Left lung (tissue), 10 donors: ENCODE results near the gene OBSCN. TPM values are rescaled to one million over a fixed set of nuclear protein-coding genes. Genes with fewer than 3 reads are reported as not detected.

ENCODE experiments used
- ATAC-seq: fragments of 200-7000 bp; cut with Tn5 transposase; one replicate; pipeline ENCODE4 v1.9.1; 2020; ENCODE audit warnings: moderate library complexity
- DNase-seq, 4 donors: peaks; one replicate each; pipeline ENCODE4 v3.0.0-alpha.2; 2013 to 2020
- H3K27ac ChIP-seq, 2 donors: fragments of 200-600 bp; sonication (generic) in 1 of 2; one replicate each; pipeline versions ENCODE4 v1.5.0 to v1.8.0; 2020 to 2021
- H3K27me3 ChIP-seq, 2 donors: fragments of 200-600 bp; sonication (generic) in 1 of 2; one replicate each; pipeline versions ENCODE4 v1.5.0 to v1.8.0; 2020 to 2021
- H3K36me3 ChIP-seq, 2 donors: fragments of 200-600 bp; sonication (generic) in 1 of 2; one replicate each; pipeline versions ENCODE4 v1.5.0 to v1.8.0; 2020 to 2021
- H3K4me1 ChIP-seq, 2 donors: fragments of 200-600 bp; one replicate each; pipeline ENCODE4 v1.8.0; 2021
- H3K4me3 ChIP-seq, 2 donors: fragments of 200-600 bp; sonication (generic) in 1 of 2; one replicate each; pipeline versions ENCODE4 v1.5.0 to v1.8.0; 2020 to 2021; ENCODE audit warnings: mild to moderate bottlenecking in 1 of 2
- H3K9me3 ChIP-seq, 2 donors: fragments of 200-600 bp; sonication (generic) in 1 of 2; one replicate each; pipeline versions ENCODE4 v1.5.0 to v1.8.0; 2020 to 2021
- CTCF ChIP-seq, 2 donors: fragments of 200-600 bp; sonication (generic) in 1 of 2; IDR thresholded peaks; one replicate each; pipeline versions ENCODE4 v1.5.0 to v1.8.0; 2021; ENCODE audit warnings: antibody characterized with exemption in 2 of 2
- intact Hi-C, 2 donors: fragments of 100-400 bp; cut with DNase I; formaldehyde crosslinking; loops; one replicate each; pipeline versions ENCODE4 v1.11.2 to v1.14.2; 2022
- polyA plus RNA-seq, 6 donors: library from polyadenylated mRNA; unstranded; fragments of 120-200 nt; gene quantifications; one replicate each; pipeline ENCODE4 v1.2.1, GENCODE V29; 2013; ENCODE audit not compliant: insufficient read length in 6 of 6
- total RNA-seq, 2 donors: library from RNA; stranded (reverse); fragmentation: NEBNext Ultra II Directional; extraction: Animal tissue kit (Norgen Biotek cat#: 25700); gene quantifications; one replicate each; pipeline ENCODE4 v1.2.1, GENCODE V29; 2021
- donor health status: DM: no; HTN: yes; CAD: no.
- donor health status: DM: no; HTN: no; CAD: no.

The OBSCN gene
- total and polyA plus RNA-seq, 8 donors: 20.3 to 69.5 (median 47.5) TPM

- DNase-seq (no peak), ATAC-seq (no peak)
- no peaks in the 10 kb centered on the region for H3K27me3 ChIP-seq
- no peak overlapping the region for H3K27ac ChIP-seq
- H3K9me3 ChIP-seq: peaks cover 0 to 11% of the 10 kb centered on the region in 2 donors
- peaks cover 0 to 12% of the 10 kb centered on the region in 2 donors for H3K36me3 ChIP-seq
- no peak overlapping the region for H3K4me3 ChIP-seq
- intact Hi-C loops: no loop called here
- H3K4me1 ChIP-seq: no peaks in the 10 kb centered on the region
- TF ChIP-seq CTCF (IDR thresholded peaks at IDR 0.05): no peak
Observed at GRCh38 chr1:228262475-228262874, 54.6 kb downstream of the OBSCN start.

- H3K36me3 ChIP-seq: peaks cover 0 to 12% of the 10 kb centered on the region in 2 donors
- no peak for TF ChIP-seq CTCF (IDR thresholded peaks at IDR 0.05)
- no peak overlapping the region for H3K4me3 ChIP-seq
- no peaks in the 10 kb centered on the region for H3K4me1 ChIP-seq
- intact Hi-C loops: no loop called here
- no peak for ATAC-seq
- H3K27ac ChIP-seq: no peak overlapping the region
- peaks cover 0 to 10% of the 10 kb centered on the region in 2 donors for H3K9me3 ChIP-seq
- DNase-seq: no peak
- no peaks in the 10 kb centered on the region for H3K27me3 ChIP-seq
Observed at GRCh38 chr1:228263636-228264035, 55.8 kb downstream of the OBSCN start.

DNA sequence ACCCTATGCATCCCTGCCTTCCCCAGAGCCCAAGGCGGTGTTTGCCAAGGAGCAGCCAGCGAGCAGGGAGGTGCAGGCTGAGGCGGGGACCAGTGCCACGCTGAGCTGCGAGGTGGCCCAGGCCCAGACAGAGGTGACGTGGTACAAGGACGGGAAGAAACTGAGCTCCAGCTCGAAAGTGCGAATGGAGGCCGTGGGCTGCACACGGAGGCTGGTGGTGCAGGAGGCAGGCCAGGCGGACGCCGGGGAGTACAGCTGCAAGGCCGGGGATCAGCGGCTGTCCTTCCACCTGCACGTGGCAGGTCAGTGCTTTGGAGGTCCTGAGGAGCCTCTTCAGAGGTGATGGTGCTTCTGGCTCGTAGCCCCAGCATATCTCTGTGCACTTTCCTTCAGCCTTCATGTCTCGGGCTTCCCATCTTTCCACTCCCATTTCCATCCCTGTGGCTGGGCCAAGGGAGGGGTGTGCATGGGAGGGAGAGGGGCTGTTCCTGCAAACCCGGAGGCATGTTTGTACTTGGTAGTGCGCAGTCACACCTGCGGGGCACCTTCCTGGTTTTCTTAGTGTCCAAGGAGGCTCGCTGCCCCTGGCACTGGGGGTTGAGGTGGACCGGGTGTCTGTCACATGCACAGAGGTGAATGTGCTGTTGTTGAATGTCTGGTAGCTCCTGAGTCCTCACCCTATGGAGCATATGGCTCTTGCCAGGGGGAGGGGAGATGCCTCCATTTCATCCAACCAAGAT, 56.4 kb downstream of the OBSCN start:
- ATAC-seq: no peak

DNA sequence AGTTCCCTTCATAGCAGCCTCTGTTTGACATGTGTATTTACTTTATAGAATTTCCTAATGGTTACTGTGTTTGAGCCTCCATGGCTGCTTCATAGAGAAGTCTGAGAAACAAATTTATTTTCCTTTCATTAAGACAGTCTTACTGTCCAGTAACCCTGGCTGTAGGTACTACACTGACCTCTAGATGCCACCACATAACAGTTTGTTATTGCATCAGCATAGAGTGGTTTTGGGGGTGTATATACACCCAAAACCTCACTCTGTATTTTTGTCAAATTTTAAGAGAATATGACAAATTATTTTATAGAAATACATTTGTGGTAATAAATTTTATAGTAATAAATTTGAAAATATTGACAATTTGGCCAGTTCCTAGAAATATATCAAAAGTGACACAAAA, 57.3 kb downstream of the OBSCN start:
- no peaks in the 10 kb centered on the region for H3K4me1 ChIP-seq
- no peaks in the 10 kb centered on the region for H3K36me3 ChIP-seq
- no peaks in the 10 kb centered on the region for H3K27me3 ChIP-seq
- H3K4me3 ChIP-seq: no peak overlapping the region
- no peak for TF ChIP-seq CTCF (IDR thresholded peaks at IDR 0.05)
- intact Hi-C loops: no loop called here
- DNase-seq (no peak), ATAC-seq (no peak)
- peaks cover 0 to 10% of the 10 kb centered on the region in 2 donors for H3K9me3 ChIP-seq
- no peak overlapping the region for H3K27ac ChIP-seq

More for the DNA sequence above, 56.4 kb downstream of the OBSCN start:
- intact Hi-C loops: no loop called here
- Histone ChIP-seq H3K36me3 (peaks cover 0 to 8% of the 10 kb centered on the region in 2 donors), H3K9me3 (peaks cover 0 to 10% of the 10 kb centered on the region in 2 donors), H3K27ac (no peak overlapping the region), H3K27me3 (no peaks in the 10 kb centered on the region), H3K4me3 (no peak overlapping the region), H3K4me1 (no peaks in the 10 kb centered on the region)
- no peak for DNase-seq
- no peak for TF ChIP-seq CTCF (IDR thresholded peaks at IDR 0.05)

GRCh38 chr1:228267962-228268880, 60.4 kb downstream of the OBSCN start:
- Histone ChIP-seq H3K36me3 (no peaks in the 10 kb centered on the region), H3K4me3 (no peak overlapping the region), H3K9me3 (no peaks in the 10 kb centered on the region), H3K4me1 (no peaks in the 10 kb centered on the region), H3K27ac (no peak overlapping the region), H3K27me3 (no peaks in the 10 kb centered on the region)
- peak in 1 of 4 donors; percentile 69 for DNase-seq
- TF ChIP-seq CTCF (IDR thresholded peaks at IDR 0.05): no peak
- ATAC-seq: no peak
- intact Hi-C loops: no loop called here
